Neural progenitor cell (in vitro differentiated cells): Measurements from ENCODE around the gene FOXD3.
"Not testable (repeated sequence)": the region's sequence is repeated elsewhere in the genome, so short reads cannot be mapped to it uniquely, and the experiment has no call there.

Experiments
- CTCF ChIP-seq: fragments of 200-600 bp; sonication (generic); IDR thresholded peaks from 2 replicates; pipeline ENCODE4 v1.5.1; 2017; ENCODE audit warnings: antibody characterized with exemption, mild to moderate bottlenecking
- EZH2 ChIP-seq: fragments of 200-600 bp; sonication (generic); IDR thresholded peaks from 2 replicates; pipeline ENCODE4 v1.6.1; 2017; ENCODE audit warnings: antibody characterized with exemption, mild to moderate bottlenecking, moderate library complexity
- EZH2phosphoT487 ChIP-seq: fragments of 200-600 bp; sonication (generic); IDR thresholded peaks from 2 replicates; pipeline ENCODE4 v1.6.1; 2017; ENCODE audit warnings: antibody characterized with exemption

DNA sequence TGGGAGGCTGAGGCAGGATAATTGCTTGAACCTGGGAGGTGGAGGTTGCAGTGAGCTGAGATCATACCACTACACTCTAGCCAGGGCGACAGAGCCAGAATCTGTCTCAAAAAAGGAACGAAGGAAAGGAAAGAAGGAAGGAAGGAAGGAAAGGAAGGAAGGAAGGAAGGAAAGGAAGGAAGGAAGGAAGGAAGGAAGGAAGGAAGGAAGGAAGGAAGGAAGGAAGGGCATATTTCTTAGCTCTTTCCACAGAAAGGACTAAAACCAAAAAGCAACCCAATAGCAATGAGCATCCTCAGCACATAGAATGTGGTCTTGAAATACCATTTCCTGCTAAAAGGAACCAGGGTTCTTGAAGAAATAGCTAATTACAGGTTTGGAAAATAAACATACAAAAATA is 33.9 kb downstream of the FOXD3 start:
- TF ChIP-seq EZH2, EZH2phosphoT487, CTCF: not testable (repeated sequence)
